Right atrium auricular region (tissue), 2 donors: Measurements from ENCODE around the gene CAPZA3. TPM values are rescaled to one million over a fixed set of nuclear protein-coding genes. Genes with fewer than 3 reads are reported as not detected.
"Not testable (repeated sequence)": the region's sequence is repeated elsewhere in the genome, so short reads cannot be mapped to it uniquely, and the experiment has no call there.

ENCODE experiments used
- DNase-seq: peaks from one replicate; pipeline ENCODE4 v3.0.0-alpha.2; 2019; ENCODE audit warnings: low spot score
- H3K27ac ChIP-seq, 2 donors: fragments of 200-600 bp; sonication (generic); 1 replicate in 1 of 2; 2 replicates in 1 of 2; pipeline ENCODE4 v1.5.1; 2016 to 2019
- H3K27me3 ChIP-seq, 2 donors: fragments of 200-600 bp; sonication (generic); one replicate each; pipeline versions ENCODE4 v1.5.1 to v1.6.0; 2017 to 2019
- H3K36me3 ChIP-seq: fragments of 200-600 bp; sonication (generic); one replicate; pipeline ENCODE4 v1.5.1; 2016
- H3K4me1 ChIP-seq, 2 donors: fragments of 200-600 bp; sonication (generic); one replicate each; pipeline versions ENCODE4 v1.5.1 to v1.6.0; 2017 to 2019
- H3K4me3 ChIP-seq, 2 donors: fragments of 200-600 bp; sonication (generic); 1 replicate in 1 of 2; 2 replicates in 1 of 2; pipeline ENCODE4 v1.5.1; 2017 to 2019; ENCODE audit warnings: mild to moderate bottlenecking in 1 of 2, moderate library complexity in 1 of 2
- H3K9me3 ChIP-seq, 2 donors: fragments of 200-600 bp; sonication (generic); one replicate each; pipeline ENCODE4 v1.5.1; 2019
- total RNA-seq, 2 donors: library from RNA; depleted of rRNA; stranded (reverse); fragments of >200 nt; gene quantifications; one replicate each; pipeline ENCODE4 v1.1.0, GENCODE V29; 2016
- TF ChIP-seq, protein P1 (sequence below), 2 donors: fragments of 200-600 bp; sonication (generic); IDR thresholded peaks; one replicate each; pipeline ENCODE4 v1.5.1; 2019; ENCODE audit warnings: antibody characterized with exemption in 2 of 2

CAPZA3 gene, protein sequence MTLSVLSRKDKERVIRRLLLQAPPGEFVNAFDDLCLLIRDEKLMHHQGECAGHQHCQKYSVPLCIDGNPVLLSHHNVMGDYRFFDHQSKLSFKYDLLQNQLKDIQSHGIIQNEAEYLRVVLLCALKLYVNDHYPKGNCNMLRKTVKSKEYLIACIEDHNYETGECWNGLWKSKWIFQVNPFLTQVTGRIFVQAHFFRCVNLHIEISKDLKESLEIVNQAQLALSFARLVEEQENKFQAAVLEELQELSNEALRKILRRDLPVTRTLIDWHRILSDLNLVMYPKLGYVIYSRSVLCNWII
- total RNA-seq, result not detected

DNA sequence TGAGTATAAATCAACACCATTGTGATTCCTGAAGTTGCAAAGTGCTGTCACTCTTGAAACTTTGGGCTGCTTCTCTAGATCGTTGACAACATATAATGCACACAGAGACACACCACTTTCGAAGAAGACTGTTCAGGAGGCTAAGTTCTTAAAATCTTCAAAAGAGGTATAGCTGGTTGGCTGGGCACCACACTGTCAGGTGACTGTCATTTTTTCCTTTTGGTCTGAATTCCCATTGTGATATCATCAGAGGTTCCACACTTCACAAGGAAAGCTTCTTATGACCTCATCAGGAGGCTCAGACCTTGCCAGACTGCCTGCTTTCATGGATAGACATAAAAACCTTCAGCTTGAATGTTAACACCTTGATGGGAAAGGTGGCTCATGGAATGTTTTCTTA lies at the start of gene CAPZA3, which contains the start of gene PLCZ1:
CAPZA3 (plus strand) TSS at position 301 of the 400 bp plus-strand sequence. CDS start 150 bp downstream, outside the sequence.
PLCZ1 (minus strand) TSS at position 194 of the 400 bp plus-strand sequence. CDS start 641 bp downstream, outside the sequence.
- peaks cover 4 to 14% of the 10 kb centered on the region in 2 donors for H3K9me3 ChIP-seq
- no peak for DNase-seq
- H3K27me3 ChIP-seq, result no peaks in the 10 kb centered on the region
- no peak within 1 kb of the TSS for H3K4me3 ChIP-seq
- no peaks in the 10 kb centered on the region for H3K4me1 ChIP-seq
- H3K36me3 ChIP-seq, result no peaks in the 10 kb centered on the region
- TF ChIP-seq, protein P1, sequence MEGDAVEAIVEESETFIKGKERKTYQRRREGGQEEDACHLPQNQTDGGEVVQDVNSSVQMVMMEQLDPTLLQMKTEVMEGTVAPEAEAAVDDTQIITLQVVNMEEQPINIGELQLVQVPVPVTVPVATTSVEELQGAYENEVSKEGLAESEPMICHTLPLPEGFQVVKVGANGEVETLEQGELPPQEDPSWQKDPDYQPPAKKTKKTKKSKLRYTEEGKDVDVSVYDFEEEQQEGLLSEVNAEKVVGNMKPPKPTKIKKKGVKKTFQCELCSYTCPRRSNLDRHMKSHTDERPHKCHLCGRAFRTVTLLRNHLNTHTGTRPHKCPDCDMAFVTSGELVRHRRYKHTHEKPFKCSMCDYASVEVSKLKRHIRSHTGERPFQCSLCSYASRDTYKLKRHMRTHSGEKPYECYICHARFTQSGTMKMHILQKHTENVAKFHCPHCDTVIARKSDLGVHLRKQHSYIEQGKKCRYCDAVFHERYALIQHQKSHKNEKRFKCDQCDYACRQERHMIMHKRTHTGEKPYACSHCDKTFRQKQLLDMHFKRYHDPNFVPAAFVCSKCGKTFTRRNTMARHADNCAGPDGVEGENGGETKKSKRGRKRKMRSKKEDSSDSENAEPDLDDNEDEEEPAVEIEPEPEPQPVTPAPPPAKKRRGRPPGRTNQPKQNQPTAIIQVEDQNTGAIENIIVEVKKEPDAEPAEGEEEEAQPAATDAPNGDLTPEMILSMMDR (IDR thresholded peaks at IDR 0.05), result no peak
- H3K27ac ChIP-seq, result no peak within 1 kb of the TSS

DNA sequence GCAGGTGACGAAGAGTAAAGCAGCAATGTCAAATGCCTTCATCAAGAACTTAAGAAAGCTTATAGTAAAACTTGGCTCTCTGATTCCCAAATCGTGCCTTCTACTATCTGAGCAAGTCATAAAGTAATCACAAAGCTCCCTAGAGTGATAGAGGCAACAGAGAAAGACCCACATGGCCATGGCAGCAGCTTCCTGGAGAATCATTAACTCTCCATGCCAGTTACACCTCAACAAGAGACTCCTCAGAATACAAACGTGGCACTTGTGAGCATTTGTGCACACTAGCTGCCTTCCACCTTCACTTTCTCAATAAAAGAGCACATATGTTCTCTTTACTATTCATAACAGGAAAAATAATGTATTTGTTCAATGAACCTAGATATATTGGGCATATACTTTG lies 48.1 kb upstream of the CAPZA3 start:
- Histone ChIP-seq H3K9me3 (no peaks in the 10 kb centered on the region), H3K4me3 (no peak overlapping the region), H3K27me3 (no peaks in the 10 kb centered on the region), H3K4me1 (no peaks in the 10 kb centered on the region), H3K36me3 (no peaks in the 10 kb centered on the region), H3K27ac (peak overlapping the region in 1 of 2 donors; percentile 74)
- TF ChIP-seq, protein P1 (IDR thresholded peaks at IDR 0.05), result no peak
- no peak for DNase-seq

DNA sequence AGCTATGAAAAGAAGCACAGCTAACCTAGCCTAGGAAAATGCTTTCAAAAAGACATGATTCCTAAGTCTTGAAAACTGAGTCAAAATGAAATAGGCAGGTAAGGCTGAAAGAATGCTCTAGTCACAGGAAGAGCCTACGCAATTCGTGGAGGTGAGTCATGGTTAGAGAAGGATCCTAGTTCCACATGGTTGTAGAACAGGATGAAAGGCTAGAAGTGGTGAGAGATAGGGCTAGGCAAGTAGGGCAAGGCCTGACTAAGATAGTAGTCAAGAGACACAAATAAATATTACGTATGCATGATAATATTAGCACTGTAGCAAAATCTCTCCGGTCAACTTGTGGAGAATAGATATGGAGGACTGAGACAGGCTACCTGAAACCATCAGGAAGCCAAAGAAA lies 47.3 kb upstream of the CAPZA3 start:
- Histone ChIP-seq H3K4me3 (no peak overlapping the region), H3K4me1 (no peaks in the 10 kb centered on the region), H3K27me3 (no peaks in the 10 kb centered on the region), H3K9me3 (no peaks in the 10 kb centered on the region), H3K27ac (peak overlapping the region in 1 of 2 donors; percentile 74), H3K36me3 (no peaks in the 10 kb centered on the region)
- TF ChIP-seq, protein P1 (IDR thresholded peaks at IDR 0.05), result no peak
- no peak for DNase-seq

DNA sequence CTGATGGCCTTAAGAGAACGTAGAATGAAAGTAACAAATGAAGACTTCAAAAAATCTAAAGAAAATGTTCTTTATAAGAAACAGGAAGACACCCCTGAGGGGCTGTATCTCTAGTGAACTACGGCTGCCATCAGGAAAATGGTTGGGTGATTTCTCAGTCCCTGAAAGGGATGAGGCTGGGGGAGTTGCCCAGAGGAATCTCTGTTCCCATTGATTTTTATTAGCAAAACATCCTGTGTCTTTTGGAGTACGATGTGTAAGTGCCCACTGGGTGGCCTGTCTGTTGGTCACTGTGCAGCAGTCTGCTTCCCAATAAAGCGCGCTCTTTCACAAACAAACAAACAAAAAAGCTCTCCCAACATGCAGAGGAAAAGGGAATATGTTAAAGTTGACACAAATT lies 43.9 kb upstream of the CAPZA3 start:
- not testable (repeated sequence) for DNase-seq, H3K27me3 ChIP-seq, H3K27ac ChIP-seq, H3K4me3 ChIP-seq, H3K4me1 ChIP-seq, H3K36me3 ChIP-seq, H3K9me3 ChIP-seq

DNA sequence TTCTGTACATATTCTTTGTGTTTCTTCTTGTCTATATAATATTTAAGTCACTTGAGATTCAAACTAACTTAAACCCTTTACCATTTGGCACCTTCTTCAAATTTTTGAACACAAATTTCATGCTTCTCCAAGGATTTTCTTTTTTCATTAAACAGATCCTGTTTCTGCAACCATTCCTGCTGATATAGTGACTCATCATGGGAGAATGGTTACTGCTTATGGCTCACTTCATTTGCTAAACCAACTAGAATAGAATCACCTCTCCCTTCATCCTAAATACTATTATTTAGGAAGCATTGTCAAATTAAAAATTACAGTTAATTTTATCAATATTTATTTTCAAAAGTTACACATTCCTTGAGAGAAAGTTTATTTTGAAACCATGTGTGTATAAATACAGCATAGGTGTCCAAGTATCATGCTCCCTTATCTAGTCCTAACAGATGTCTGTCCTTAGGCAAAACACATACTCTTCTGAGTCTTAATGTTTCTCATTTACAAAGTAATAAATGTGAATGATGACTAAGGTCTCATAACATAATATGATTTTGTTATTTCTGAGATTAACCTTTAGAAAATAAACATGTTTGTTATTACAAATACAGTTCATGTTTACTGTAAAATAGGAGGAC lies 40.8 kb upstream of the CAPZA3 start:
- H3K27me3 ChIP-seq, result no peaks in the 10 kb centered on the region
- no peak overlapping the region for H3K27ac ChIP-seq
- TF ChIP-seq, protein P1 (IDR thresholded peaks at IDR 0.05), result no peak
- H3K4me3 ChIP-seq, result no peak overlapping the region
- no peaks in the 10 kb centered on the region for H3K4me1 ChIP-seq
- no peaks in the 10 kb centered on the region for H3K36me3 ChIP-seq
- no peak for DNase-seq
- H3K9me3 ChIP-seq, result no peaks in the 10 kb centered on the region

DNA sequence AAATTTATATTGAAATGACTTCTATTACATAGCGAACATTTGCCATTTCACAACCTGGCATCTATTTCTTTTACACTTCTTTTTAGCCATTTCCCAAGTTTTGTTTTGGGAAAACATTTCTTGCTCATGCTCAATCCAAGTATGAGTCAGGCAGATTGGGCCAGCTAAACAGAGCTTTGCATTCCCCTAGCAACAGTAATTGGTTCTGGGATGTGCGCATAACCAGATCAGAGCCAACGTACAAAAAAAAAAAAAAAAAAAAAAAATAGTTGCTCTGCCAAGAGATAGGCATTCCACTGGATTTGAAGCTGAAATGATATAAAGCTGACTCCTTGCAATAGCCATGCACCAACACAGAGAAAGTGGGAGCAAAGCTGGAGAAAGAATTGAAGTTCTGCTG lies 37.6 kb upstream of the CAPZA3 start:
- Histone ChIP-seq H3K27me3 (no peaks in the 10 kb centered on the region), H3K36me3 (no peaks in the 10 kb centered on the region), H3K4me1 (no peaks in the 10 kb centered on the region), H3K9me3 (no peaks in the 10 kb centered on the region), H3K27ac (peak overlapping the region; percentile 32 to 52), H3K4me3 (no peak overlapping the region)
- TF ChIP-seq, protein P1 (IDR thresholded peaks at IDR 0.05), result no peak
- DNase-seq, result no peak
